Suppressor macrophage treated with lipopolysaccharide for 4 hours (primary cell): Measurements from ENCODE around the gene CCDC6.
"Not testable (repeated sequence)": the region's sequence is repeated elsewhere in the genome, so short reads cannot be mapped to it uniquely, and the experiment has no call there.

Experiments used
- DNase-seq: peaks from one replicate; pipeline ENCODE4 v3.0.0-alpha.2; 2020

CCDC6 gene

DNA sequence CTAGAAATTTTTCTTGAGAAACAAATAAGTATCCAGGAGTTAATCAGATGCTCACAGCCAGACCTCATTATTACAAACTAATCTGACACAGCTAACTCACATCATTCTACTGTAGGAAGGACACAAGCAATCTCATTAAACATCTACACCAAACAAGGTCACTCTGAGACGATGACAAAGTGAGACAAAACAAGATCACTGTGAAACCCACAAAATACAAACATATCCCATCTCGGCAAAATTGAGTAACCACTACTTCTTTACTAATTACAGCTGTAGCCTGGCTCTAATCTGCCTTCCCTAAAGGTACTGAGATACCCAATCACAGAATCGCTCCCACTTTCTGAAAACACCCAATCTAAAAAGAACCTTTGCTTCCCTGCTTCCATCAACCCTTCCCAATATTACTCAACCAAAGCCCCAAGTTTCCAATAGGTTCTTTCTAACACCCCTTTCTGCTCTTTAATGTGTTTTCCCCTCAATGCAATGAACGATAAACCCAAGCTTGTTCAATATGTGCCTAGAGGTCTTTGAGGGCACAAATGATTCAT is 26.9 kb downstream of the CCDC6 start:
- no peak for DNase-seq

DNA sequence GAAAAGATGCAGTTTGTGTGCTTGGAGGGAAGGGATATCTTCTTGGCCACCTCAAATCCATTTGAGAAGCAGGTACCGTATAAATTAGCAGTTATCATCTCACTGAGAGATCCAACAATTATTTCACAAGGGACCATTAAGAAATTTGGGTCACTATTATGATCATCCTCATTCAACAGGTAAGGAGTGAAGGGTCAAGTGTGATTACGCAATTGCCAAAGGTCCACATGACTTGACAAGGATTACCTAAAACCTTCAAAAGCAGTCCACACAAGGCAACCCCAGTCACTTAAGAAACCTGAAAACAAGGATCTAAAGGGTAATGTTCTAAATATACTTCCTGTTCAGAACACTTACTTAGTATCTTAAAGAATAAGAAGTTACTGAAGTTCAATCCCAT is 27.4 kb downstream of the CCDC6 start:
- no peak for DNase-seq

DNA sequence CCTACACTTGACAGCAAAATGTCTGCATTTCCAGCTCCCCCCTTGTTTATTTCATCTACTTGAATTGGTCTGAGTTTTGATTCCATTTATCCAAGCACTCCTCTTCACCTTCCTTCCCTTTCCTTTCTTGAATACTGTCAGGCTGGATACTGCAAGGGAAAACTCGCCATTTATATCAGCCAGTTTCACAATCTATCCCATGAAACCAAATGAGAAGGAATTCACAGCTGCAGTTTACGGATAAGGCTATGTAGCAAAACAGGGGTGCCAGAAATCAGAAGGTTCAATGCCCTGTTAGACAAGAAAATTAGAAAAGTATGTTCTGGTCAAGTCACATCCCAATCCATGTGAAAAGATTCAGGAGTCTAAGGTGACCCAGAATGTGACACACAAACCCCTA is 28.1 kb downstream of the CCDC6 start:
- DNase-seq = no peak

DNA sequence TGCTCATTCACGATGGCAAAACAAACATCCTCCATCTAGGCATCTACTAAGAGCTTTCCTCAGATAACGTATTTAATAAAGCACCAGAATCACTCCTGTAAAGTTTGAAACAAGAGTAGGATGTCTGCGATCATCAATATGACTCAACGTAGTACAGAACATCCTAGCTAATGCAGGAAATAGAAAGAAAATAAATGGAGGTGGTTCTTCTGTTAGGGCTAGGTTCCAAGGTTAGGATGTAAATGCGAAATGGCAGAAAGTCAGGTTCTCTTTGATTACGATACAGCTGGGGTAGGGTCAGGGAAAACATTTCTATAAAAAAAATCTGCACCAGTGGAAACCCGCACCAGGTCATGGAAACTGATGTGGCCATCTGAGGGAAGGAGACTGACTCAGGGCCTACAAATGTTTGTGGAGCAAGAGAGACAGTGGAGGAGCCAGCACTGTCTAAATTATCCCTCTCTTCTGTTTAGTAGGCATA is 29.1 kb downstream of the CCDC6 start:
- no peak for DNase-seq

DNA sequence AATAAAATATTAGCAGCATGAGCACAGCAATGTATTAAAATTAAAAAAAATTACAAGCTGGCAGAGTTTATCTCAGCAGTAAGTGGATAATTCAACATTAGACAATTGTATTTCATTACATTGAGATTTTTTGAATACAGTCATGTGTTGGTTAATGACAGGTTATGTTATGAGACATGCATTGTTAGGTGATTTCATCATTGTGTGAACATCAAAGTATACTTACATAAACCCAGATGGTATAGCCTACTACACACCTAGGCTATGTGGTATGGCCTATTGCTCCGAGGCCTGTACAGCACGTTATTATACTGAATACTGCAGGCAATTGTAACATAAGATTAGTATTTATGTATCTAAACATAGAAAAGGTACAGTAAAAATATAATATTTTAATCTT is 29.7 kb downstream of the CCDC6 start:
- no peak for DNase-seq

DNA sequence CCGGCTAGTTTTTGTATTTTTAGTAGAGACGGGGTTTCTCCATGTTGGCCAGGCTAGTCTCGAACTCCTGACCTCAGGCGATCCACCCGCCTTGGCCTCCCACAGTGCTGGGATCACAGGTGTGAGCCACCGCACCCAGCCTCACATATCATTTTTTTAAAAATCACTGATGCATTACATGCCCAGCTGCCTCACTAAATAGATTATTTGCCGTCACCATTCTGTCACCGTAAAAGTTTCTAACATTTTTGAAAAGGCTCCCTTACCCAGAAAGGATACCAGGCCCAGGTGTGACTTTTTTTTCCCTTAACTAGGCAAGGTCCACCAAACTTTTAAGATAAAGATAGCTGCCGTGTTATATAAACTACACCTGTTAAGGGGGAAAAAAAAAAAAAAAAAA is 30.1 kb downstream of the CCDC6 start:
- not testable (repeated sequence) for DNase-seq

DNA sequence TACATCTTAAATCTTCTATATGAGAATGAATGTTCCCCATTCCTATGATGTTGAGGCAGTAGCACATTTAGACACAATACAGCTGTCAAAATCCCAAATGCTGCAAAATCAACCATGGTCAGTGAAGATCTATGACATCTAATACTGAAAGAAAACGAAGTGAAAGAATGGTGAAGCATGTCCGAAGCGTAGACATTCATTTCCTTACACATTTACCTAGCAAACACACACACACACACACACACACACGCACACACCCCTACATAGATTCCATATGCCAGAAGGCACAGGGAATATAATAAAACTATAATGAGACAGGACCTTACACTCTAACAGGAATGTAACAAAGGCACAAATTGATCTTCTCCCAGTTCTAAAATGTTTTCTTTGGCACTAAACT is 32.5 kb downstream of the CCDC6 start:
- DNase-seq = no peak

DNA sequence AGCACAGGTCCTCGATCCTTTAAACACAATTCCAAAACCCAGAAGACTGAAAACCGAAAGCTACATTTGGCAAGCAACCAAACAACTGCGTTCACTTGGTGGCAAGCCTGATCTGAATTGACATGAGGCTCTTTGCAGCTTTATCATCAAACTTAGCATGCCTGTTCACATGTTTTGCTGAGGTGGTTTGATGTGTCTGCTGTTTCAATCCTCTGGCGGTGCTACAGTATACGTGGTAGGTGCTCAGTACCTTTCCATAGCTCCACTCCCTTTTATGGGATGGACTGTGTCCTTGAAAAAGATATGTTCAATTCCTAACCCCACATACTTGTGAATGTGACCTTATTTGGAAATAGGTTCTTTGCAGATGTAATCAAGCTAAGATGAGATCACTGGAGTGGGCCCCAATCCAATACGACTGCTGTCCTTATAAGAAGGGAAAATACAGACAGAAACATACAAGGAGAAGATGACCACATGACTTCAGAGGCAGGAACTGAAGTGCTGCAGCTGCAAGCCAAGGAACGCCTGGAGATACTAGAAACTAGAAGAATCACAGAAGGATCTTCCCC is 33.4 kb downstream of the CCDC6 start:
- DNase-seq = peak; percentile 61

DNA sequence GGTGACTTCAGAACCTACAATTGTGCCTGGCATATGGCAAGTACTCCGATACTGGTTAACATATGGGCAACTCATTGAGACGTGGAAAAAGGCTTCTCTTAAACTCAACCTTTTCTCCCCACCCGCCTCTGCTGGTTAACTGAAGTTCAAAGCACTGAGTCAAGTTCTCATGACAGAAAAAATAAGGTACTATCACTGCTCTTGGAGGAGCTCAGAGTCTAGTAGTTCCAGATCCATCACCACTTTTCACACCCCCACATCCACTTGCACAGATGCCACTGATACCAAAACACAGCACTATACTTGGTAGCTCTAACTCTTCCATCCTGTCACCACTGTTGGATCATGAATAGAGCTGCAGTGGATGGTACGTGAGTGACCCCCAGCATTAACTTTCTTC is 36.2 kb downstream of the CCDC6 start:
- no peak for DNase-seq

DNA sequence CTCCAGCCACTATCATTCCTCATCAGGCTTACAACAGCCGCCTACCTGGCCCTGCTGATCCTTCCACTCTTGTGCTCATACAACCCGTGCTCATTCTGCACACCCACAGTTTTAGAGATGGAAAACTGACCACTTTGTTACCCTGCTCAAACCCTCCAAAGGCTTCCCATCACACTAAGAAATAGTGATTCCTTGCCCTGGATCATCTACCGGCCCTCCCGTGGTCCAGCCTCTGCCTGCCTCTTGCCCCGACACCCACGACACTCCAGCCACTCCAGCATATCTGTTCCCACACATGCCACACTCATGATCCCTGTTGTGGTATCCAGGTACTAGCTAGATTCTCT is 36.8 kb downstream of the CCDC6 start:
- no peak for DNase-seq

DNA sequence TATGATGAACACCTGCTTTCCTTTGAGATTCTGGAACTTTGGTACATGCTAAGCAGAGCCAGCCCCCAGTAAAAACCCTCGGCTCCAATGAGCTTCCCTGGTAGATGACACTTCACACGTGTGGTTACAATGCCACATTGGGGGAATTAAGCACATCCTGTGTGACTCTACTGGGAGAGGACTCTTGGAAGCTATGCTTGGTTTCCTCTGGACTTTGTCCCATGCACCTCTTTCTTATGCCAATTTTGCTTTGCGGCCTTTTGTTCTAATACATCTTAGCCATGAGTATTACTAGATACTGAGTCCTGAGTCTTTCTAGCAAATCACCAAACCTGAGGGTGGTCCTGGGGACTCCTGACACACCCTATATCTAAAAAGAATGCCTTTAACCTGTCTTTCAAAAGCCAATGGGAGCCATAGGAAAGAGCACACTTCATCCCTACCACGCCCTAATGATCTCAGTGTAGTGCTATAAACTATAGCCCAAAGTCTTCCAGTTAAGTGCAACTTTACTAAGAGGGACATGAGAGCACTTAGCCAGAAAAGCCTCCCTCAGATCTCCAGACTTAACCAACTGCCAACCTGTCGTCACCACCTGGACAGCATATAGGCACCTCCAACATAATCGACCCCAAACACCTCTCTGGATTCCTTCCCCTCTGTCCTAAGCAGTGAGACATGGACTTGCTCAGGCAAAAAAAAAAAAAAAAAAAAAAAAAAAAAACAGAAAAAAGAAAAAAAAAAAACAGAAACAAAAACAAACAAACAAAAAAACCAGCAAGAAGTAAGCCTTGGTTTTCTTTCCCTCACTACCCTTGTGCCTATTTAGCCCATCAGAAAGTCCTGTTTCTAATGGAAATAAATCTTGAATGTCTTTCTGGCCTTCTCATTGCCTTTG is 37.4 kb downstream of the CCDC6 start:
- no peak for DNase-seq

DNA sequence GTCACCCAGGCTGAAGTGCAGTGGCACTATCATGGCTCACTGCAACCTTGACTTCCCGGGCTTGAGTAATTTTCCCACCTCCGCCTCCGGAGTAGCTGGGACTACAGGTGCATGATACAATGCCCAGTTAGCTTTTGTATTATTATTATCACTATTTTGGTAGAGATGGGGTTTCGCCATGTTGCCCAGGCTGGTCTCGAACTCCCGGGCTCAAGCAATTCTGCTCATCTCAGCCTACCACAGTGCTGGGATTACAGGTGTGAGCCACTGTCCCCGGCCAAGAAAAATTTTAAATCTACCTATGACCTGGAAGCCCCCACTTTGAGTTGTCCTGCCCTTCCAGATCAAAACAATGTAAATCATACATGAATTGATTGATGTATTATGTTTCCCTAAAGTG is 38.8 kb downstream of the CCDC6 start:
- no peak for DNase-seq

DNA sequence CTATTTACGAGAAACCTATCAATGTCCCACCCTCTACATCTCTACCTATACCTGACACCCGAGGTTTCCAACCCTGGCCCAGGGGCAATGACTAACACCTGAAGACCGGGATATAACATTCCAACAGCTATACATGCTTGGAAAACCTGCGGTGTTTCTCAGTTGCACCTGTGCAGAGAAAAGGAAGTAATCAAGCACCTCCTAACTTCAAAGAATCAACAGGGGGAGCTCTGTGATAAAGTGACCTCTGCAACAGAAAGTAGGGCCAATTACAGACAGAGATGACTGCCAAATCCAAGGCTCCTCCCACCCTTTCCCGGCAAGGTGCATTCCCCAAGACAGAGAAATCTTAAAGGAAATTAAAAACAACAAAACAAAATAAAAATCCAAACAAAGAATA is 41.3 kb downstream of the CCDC6 start:
- DNase-seq = peak; percentile 33

DNA sequence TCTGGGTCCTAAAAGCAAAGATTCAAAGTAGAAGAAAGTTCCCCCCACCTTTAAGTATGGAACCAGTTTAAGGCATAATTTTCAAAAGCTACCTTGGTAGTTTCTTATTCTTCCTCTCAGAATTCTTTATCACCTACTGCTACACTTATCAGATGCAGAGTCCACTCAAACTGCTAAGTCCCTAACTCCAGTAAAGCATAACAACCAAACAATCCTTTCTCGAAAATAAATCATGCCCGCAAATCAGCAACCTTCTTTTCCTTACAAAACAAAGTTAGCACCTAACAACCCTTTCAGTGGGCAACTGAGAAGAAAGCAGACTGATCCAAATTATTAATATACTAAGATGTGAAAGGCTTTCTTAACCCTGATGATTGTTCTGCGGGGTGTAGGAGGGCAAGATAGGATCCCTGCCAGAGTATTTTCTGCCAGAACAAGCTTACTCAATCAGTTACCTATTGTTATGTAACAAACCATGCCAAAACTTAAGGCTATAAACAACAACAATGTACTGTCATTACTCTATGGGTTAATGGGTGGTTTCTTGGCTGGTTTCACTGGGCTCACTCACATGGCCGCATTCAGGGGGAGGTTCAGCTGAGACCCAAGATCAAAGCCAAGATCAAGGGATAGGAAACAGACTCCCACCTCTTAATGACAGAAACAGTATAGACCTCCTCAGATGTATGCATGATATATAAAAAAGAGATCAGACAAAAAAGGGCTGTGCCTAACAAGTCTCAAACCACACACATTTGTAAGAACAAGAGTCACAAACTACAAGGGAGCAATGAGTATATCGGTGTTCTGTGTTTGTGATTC is 42.0 kb downstream of the CCDC6 start:
- DNase-seq = no peak

DNA sequence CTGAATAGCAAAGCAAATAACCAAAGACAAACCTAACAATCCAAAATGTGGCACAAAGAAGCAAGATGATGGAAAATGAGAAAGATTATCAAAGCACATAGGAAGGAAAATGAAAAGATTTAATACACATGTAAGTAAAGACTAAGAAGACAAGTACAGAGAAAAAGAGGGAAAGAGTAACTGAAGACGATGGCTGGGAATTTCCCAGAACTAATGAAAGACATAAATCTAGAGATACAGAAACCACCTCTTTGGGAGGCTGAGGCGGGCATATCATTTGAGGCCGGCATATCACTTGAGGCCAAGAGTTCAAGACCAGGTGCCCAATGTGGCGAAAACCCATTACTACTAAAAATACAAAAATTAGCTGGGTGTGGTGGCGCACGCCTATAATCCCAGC is 46.8 kb downstream of the CCDC6 start:
- no peak for DNase-seq

DNA sequence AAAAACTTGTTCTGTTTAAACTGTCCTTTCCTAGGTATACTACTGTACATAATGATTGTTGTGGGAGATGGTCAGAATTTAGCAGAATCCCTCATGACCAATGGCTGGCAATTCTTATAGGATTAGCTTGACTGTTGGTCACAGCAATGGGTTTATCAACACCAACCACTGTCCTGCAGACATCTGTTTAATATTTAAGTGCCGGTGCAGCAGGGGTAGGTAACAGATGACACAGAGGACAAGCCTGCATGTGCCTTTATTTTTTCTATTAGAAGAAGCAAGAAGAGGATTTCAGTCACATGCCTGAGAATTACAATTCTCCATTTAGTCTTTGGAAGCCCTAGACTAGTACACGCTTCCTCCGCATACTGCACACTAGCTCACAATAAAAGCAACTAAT is 48.4 kb downstream of the CCDC6 start:
- DNase-seq = no peak

DNA sequence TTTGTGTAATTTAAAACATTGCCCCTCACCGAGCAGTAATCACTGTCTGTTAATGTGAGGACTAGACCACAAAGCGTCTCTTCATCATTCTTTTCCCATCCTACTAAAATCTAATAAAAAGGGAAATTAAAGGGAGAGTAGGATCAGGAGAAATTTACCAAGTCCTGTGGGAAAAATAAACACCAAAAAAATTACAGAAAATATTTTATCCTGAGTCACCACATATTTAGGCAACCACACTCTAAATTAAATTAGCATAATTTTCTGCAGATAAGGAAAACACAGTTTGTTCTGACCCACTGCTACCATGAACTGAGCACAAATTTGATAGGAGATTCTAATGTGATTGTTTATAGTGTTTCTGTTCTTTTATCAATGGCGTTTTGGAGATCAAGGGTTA is 49.3 kb downstream of the CCDC6 start:
- DNase-seq = no peak

DNA sequence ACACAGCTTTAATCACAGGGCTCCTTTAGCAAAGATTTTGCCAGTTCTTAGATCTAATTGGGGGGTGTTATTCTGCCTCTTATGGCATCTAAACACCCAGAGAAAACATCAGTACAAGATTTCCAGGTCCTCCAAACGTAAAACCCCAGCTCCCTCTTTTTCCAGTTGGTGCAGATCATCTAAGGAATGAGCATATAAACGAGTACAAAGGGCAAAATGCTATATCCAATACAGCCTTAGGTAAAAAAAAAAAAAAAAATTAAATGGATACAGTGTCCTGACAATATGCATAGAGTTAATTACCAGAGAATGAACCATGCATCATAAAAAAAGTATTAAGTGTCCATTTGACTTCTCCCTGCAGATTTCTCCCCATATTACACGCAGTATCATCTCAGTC is 50.3 kb downstream of the CCDC6 start:
- DNase-seq = no peak

DNA sequence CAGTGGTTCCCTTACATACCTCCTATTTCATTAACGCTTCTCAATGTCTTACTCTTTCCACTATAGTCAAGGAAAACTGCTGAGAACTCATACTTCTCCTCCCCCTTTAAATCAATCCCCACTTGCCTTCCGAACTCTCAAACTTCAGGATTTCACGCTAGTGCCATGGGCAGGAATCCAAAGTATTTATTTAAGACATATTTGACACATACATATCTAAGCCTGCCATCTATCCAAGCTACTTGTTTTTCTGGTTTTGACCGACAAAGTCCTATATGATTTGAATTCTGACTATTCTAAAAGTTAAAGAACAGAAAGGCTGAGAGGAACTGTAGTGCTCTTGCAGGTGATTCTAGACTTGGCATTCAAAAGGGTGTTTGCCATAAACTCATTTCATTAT is 51.8 kb downstream of the CCDC6 start:
- no peak for DNase-seq

DNA sequence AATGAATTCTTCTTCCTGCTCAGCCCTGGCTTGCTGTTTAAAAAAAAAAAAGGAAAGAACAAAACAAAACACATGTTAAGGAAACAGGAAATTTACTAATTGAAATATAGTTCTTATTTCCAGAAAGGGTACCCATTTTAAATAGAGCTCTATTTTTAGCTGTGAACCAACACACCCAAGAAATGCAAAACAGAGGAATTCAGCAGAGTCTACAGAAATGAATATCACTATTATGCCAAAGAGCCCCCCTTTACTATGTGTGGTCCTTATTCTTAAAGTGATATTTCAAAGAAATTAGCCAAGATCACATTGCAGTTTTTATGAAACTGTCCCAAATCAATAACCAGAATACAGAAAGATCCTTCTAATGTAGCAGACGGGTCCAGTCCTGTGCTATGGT is 53.7 kb downstream of the CCDC6 start:
- DNase-seq = no peak

DNA sequence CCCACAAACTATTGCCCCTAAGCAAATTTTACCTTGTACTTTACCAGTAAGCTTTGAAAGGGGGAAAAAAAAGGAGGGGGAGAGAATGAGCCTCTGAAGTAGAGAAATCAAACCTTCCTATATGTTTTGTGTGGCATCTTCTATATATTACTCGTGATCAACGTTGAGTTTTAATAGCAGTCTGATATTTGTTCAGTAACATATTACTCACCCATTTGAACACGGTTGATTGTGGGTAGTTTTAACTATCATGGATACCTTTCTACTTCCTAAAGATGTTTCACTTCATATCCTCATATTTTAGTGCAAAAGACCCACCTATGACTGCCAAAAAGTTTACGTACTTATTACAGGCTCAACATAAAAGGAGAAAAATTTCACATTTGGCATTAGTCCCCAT is 54.5 kb downstream of the CCDC6 start:
- no peak for DNase-seq

DNA sequence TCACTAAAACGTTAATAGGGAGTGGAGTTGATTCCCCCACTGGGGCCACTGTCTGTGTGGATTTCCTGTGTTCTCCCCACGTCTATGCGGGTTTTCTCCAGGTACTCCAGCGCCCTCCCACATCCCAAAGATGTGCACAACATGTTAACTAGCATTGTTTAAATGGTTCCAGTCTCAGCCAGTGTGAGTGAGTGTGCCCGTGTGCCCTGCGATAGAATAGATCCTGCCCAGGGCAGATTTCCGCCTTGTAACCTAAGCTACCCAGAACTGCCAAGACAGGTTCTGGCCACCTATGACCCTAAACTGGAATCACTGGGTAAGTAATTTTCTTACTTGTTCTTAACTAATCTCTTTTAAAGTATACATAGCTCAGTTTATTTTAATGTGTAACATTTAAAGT is 58.5 kb downstream of the CCDC6 start:
- DNase-seq = no peak

DNA sequence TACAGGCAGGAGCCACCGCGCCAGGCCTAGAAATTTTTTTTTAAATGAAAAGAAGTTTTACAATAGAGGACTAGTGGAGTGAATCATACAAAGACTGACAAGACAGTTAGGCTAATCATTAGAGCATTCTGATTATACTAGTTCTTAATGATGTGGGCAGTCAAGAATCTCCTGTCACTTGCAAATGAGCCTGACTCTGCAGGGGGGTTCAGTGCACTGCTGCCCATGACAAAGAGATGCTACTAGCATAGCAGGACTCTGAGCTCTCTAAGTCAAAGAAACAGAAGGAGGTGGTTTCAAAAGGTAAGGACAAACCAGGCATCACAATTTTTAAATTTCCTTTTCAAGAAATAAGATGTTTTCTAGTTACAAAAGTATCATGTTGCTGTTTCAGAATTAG is 59.0 kb downstream of the CCDC6 start:
- DNase-seq = no peak

DNA sequence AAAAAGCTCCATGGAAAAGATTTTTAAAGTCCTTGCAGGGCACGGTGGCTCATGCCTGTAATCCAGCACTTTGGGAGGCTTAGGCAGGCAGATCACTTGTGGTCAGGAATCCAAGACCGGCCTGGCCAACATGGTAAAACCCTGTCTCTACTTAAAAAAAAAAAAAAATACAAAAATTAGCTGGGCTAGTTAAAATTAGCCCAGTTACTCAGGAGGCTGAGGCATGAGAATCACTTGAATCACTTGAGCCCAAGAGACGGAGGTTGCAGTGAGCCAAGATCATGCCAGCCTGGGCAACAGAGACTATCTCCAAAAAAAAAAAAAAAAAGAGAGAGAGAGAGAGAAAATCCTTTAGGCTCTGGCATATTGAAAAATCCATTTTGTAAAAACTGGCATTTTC is 61.9 kb downstream of the CCDC6 start:
- no peak for DNase-seq
